ENCODE data around the gene PITPNC1. TPM values are rescaled to one million over a fixed set of nuclear protein-coding genes. Genes with fewer than 3 reads are reported as not detected.

The PITPNC1 gene
- total and polyA plus RNA-seq, 2 of the 13 experiments (the other 11 are each of a cell fraction or from before 2014, with no cell fraction given): 4.1 to 5.7 TPM

GRCh38 chr17:67635681-67636080 lies 258.6 kb downstream of the PITPNC1 start (continued):
- TF ChIP-seq REST (IDR thresholded peaks at IDR 0.05; ENCODE audit: borderline replicate concordance in 1 of 2, low read depth in 1 of 2, low read length in 2 of 2): no peak

- no TSS peak for BruUV-seq (replicated peaks)
- in situ Hi-C loops (cut with HindIII; ENCODE audit: extremely low pct_ligation_motif_present, low pct_unique_long_range_greater_than_20kb): no loop called here
- no peak overlapping the region for H3K27ac ChIP-seq (ENCODE audit: extremely low read length, insufficient read depth, low read length)
Measured at GRCh38 chr17:67636312-67636711, 259.2 kb downstream of the PITPNC1 start.

More at GRCh38 chr17:67636312-67636711, 259.2 kb downstream of the PITPNC1 start:
- Histone ChIP-seq H3K9ac (ENCODE audit: insufficient read depth, low read depth, low read length) (no peak overlapping the region), H3K9me3 (ENCODE audit: low read length) (no peaks in the 10 kb centered on the region), H3K4me2 (ENCODE audit: low read depth, low read length) (no peak overlapping the region), H2AFZ (ENCODE audit: low read length) (no peak overlapping the region), H3K4me3 (replicated peaks in 1 of 3; ENCODE audit: insufficient read depth in 1 of 3, low read depth in 2 of 3, low read length in 3 of 3) (no peak overlapping the region), H3K36me3 (replicated peaks in 1 of 2; ENCODE audit: control insufficient read depth in 1 of 2, insufficient read depth in 2 of 2, low read length in 2 of 2) (no peaks in the 10 kb centered on the region), H3K79me2 (ENCODE audit: insufficient read depth, low read length) (no peaks in the 10 kb centered on the region), H3K4me1 (ENCODE audit: insufficient read depth, low read length) (peaks cover 31% of the 10 kb centered on the region), H3K27me3 (ENCODE audit: control insufficient read depth in 1 of 2, insufficient read depth in 2 of 2, low read length in 2 of 2) (no peaks in the 10 kb centered on the region), H4K20me1 (ENCODE audit: insufficient read depth, low read length) (no peaks in the 10 kb centered on the region)
- POLR2A ChIA-PET: interaction anchor here (1.6 kb wide), 1 partner anchor 12 kb away, joined by 4 read pairs; no protein-coding TSS in a partner anchor
- DNase-seq (ENCODE audit: low spot score) (no peak), FAIRE-seq (no peak), ATAC-seq (no peak)
- CTCF ChIA-PET (ENCODE audit: low intra/inter-chr PET ratio, low total read pairs): no interaction called here
- intact Hi-C loops (cut with micrococcal nuclease; ENCODE audit: unreplicated experiment): no loop called here
- WGBS (ENCODE audit: low lambda C conversion rate): 96% methylated on average over 8 of the region's 8 CpGs
- TF ChIP-seq FOXO4 (CRISPR knock-in tag; conservative IDR thresholded peaks at IDR 0.05) (0 out of 2 replicates have a peak, but pooled peaks have one; percentile 30), GLMP (CRISPR knock-in tag; IDR thresholded peaks at IDR 0.05; ENCODE audit: borderline replicate concordance) (no peak)
